HG03521 (cell line): ENCODE data around the gene MACROH2A2.
"Not testable (repeated sequence)": the region's sequence is repeated elsewhere in the genome, so short reads cannot be mapped to it uniquely, and the experiment has no call there.

Experiments used
- ATAC-seq: cut with Tn5 transposase; IDR thresholded peaks from one replicate; pipeline ENCODE4 v1.9.1; 2021; ENCODE audit warnings: mild to moderate bottlenecking, moderate library complexity; ENCODE audit not compliant: unreplicated experiment

The MACROH2A2 gene

GRCh38 chr10:70066190-70066589 is 13.5 kb downstream of the MACROH2A2 start:
- no peak for ATAC-seq

- ATAC-seq: no peak
Observed at GRCh38 chr10:70067586-70067985, 14.9 kb downstream of the MACROH2A2 start.

GRCh38 chr10:70068925-70069324 is 16.3 kb downstream of the MACROH2A2 start:
- ATAC-seq: no peak

- ATAC-seq: no peak
Observed at GRCh38 chr10:70069346-70069745, 16.7 kb downstream of the MACROH2A2 start.

- ATAC-seq: no peak
Observed at GRCh38 chr10:70070834-70071233, 18.2 kb downstream of the MACROH2A2 start.

- ATAC-seq: no peak
Observed at GRCh38 chr10:70074165-70074564, 21.5 kb downstream of the MACROH2A2 start.

GRCh38 chr10:70074971-70075370 is 22.3 kb downstream of the MACROH2A2 start:
- ATAC-seq: no peak

- no peak for ATAC-seq
Observed at GRCh38 chr10:70078329-70078728, 25.7 kb downstream of the MACROH2A2 start.

- ATAC-seq: no peak
Observed at GRCh38 chr10:70078937-70079336, 26.3 kb downstream of the MACROH2A2 start.

- not testable (repeated sequence) for ATAC-seq
Observed at GRCh38 chr10:70080789-70081188, 28.1 kb downstream of the MACROH2A2 start.

GRCh38 chr10:70084189-70084588 is 31.5 kb downstream of the MACROH2A2 start:
- no peak for ATAC-seq

GRCh38 chr10:70085975-70086613 is 33.4 kb downstream of the MACROH2A2 start:
- ATAC-seq: no peak

- no peak for ATAC-seq
Observed at GRCh38 chr10:70087616-70088307, 35.1 kb downstream of the MACROH2A2 start.

GRCh38 chr10:70088308-70088698 is 35.7 kb downstream of the MACROH2A2 start:
- ATAC-seq: no peak

- ATAC-seq: no peak
Observed at GRCh38 chr10:70090013-70090412, 37.4 kb downstream of the MACROH2A2 start.

GRCh38 chr10:70090951-70091350 is 38.3 kb downstream of the MACROH2A2 start:
- ATAC-seq: no peak

- no peak for ATAC-seq
Observed at GRCh38 chr10:70092389-70092718, 39.7 kb downstream of the MACROH2A2 start.

- no peak for ATAC-seq
Observed at GRCh38 chr10:70093335-70093944, 40.8 kb downstream of the MACROH2A2 start.

- no peak for ATAC-seq
Observed at GRCh38 chr10:70094250-70094649, 41.6 kb downstream of the MACROH2A2 start.

GRCh38 chr10:70096016-70096704 is 43.5 kb downstream of the MACROH2A2 start:
- no peak for ATAC-seq

- no peak for ATAC-seq
Observed at GRCh38 chr10:70096705-70097420, 44.2 kb downstream of the MACROH2A2 start.
